GM12891 (cell line): Measurements from ENCODE around the gene CTNNA3.

ENCODE experiments used
- DNase-seq: peaks from one replicate; pipeline ENCODE4 v3.0.0; 2011; ENCODE audit warnings: low spot score; ENCODE audit not compliant: insufficient read length
- FAIRE-seq: peaks from 2 replicates; lab custom pipeline; 2011; peaks lifted over from hg19 to GRCh38; lab: Jason Lieb, UNC
- PAX5 ChIP-seq: IDR thresholded peaks from 2 replicates; pipeline ENCODE4 v1.6.1; 2011; ENCODE audit warnings: low read length, moderate library complexity, mild to moderate bottlenecking; ENCODE audit not compliant: insufficient read depth, severe bottlenecking
- POLR2A ChIP-seq: IDR thresholded peaks from 2 replicates; pipeline ENCODE4 v1.6.1; 2011; ENCODE audit warnings: low read depth, low read length, control low read depth
- POLR2AphosphoS5 ChIP-seq: IDR thresholded peaks from 2 replicates; pipeline ENCODE4 v1.6.1; 2011; ENCODE audit warnings: low read depth, low read length, control low read depth
- POU2F2 ChIP-seq: IDR thresholded peaks from 2 replicates; pipeline ENCODE4 v1.6.1; 2011; ENCODE audit warnings: low read depth, mild to moderate bottlenecking, control low read depth, low read length, moderate library complexity
- SPI1 ChIP-seq: IDR thresholded peaks from 2 replicates; pipeline ENCODE4 v1.6.1; 2011; ENCODE audit warnings: low read depth, low read length, control low read depth
- TAF1 ChIP-seq: IDR thresholded peaks from 2 replicates; pipeline ENCODE4 v1.6.1; 2011; ENCODE audit warnings: low read depth, low read length, control low read depth

CTNNA3 gene

GRCh38 chr10:66852811-66853210 is 843.2 kb downstream of the CTNNA3 start:
- TF ChIP-seq POU2F2 (no peak), PAX5 (no peak), TAF1 (no peak), SPI1 (no peak), POLR2AphosphoS5 (no peak), POLR2A (no peak)
- FAIRE-seq (no peak), DNase-seq (no peak)

GRCh38 chr10:66848856-66849255 is 847.1 kb downstream of the CTNNA3 start:
- TF ChIP-seq TAF1 = no peak
- TF ChIP-seq POLR2A = no peak
- FAIRE-seq (no peak), DNase-seq (no peak)

GRCh38 chr10:66844176-66844942 is 851.6 kb downstream of the CTNNA3 start:
- TF ChIP-seq POLR2AphosphoS5 (no peak), SPI1 (no peak), POLR2A (no peak), PAX5 (no peak), POU2F2 (no peak), TAF1 (no peak)
- DNase-seq (no peak), FAIRE-seq (no peak)

GRCh38 chr10:66843396-66843795 is 852.6 kb downstream of the CTNNA3 start:
- TF ChIP-seq POU2F2 (no peak), POLR2AphosphoS5 (no peak), PAX5 (no peak), SPI1 (no peak), POLR2A (no peak), TAF1 (no peak)
- FAIRE-seq = no peak
- DNase-seq = no peak

GRCh38 chr10:66842867-66843266 is 853.1 kb downstream of the CTNNA3 start:
- DNase-seq = no peak
- TF ChIP-seq POLR2AphosphoS5 (no peak), TAF1 (no peak), POLR2A (no peak), PAX5 (no peak), POU2F2 (no peak), SPI1 (no peak)
- FAIRE-seq = no peak

- DNase-seq (no peak), FAIRE-seq (no peak)
- TF ChIP-seq SPI1 (no peak), POU2F2 (no peak), PAX5 (no peak), POLR2A (no peak), TAF1 (no peak), POLR2AphosphoS5 (no peak)
These were observed 853.6 kb downstream of the CTNNA3 start for GRCh38 chr10:66842371-66842770.

- TF ChIP-seq POU2F2 (no peak), POLR2AphosphoS5 (no peak), PAX5 (no peak), POLR2A (no peak), TAF1 (no peak), SPI1 (no peak)
- DNase-seq = no peak
- FAIRE-seq = no peak
These were observed 857.3 kb downstream of the CTNNA3 start for GRCh38 chr10:66838656-66839055.

GRCh38 chr10:66837990-66838389 is 858.0 kb downstream of the CTNNA3 start:
- no peak for DNase-seq
- FAIRE-seq = no peak
- no peak for TF ChIP-seq TAF1

- DNase-seq = no peak
- TF ChIP-seq PAX5 (no peak), POLR2AphosphoS5 (no peak), POLR2A (no peak), POU2F2 (no peak), TAF1 (no peak), SPI1 (no peak)
- no peak for FAIRE-seq
These were observed 858.7 kb downstream of the CTNNA3 start for GRCh38 chr10:66837335-66837734.

- FAIRE-seq (no peak), DNase-seq (no peak)
- no peak for TF ChIP-seq POU2F2
- no peak for TF ChIP-seq TAF1
- TF ChIP-seq PAX5 = no peak
- TF ChIP-seq POLR2A = no peak
- TF ChIP-seq POLR2AphosphoS5 = no peak
- TF ChIP-seq SPI1 = no peak
These were observed 859.2 kb downstream of the CTNNA3 start for GRCh38 chr10:66836771-66837170.
